ENCODE results near the gene NDUFB1.

The NDUFB1 gene

DNA sequence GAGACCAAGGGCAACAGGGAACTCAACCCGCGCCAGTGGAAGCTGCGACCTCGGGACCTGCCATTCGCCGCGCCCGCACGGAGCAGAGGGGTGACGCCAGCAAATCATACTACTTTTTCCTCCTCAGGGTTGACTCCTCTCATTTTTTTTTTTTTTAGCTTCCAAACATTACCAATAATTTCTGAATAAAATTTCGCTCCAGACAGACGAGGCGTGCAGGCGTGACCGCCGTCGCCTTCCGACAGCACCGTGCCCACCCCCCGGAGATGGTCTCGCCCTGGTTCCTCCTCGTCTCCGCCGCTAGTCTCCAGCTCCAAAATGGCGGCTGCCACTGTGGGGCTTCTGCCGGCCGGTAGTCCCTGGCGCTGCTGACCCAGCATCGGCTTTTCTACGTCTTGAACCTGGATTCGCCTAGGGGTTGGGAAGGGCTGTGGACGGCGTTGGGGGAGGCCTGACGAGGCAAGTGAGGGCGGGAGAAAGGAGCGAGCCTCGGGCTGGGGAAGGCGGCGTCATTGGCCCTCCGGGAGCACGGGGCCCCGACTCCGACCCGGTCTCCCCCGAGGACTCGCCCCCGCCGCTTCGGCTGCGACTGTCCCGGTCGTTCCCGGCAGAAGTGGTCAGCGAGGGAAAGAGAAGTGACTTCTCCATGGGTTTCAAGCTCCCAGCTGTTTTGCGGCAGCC lies at the start of gene NDUFB1, which contains the start of gene CPSF2:
Gene NDUFB1, minus strand, starts transcription at position 37 of the 681 bp plus-strand sequence. CDS start 4,069 bp downstream, outside the sequence.
Gene CPSF2, plus strand, starts transcription at position 300 of the 681 bp plus-strand sequence. CDS start 9,016 bp downstream, outside the sequence.
- FAIRE-seq: no peak

DNA sequence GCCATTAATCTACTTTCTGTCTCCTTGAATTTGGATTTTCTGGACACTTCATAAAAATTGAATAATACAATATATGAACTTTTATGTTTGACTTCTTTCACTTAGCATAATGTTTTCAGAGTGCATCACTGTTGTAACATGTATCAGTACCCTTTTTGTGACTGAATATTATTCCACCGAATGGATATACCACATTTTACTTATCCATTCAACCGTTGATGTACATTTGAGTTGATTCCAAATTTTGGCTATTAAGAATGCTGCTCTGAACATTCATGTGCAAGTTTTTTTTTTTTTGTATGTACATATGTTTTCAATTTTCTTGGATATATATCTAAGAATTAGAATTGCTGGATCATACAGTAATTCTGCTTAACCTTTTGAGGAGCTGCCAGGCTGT lies 43.5 kb upstream of the NDUFB1 start:
- FAIRE-seq: no peak

DNA sequence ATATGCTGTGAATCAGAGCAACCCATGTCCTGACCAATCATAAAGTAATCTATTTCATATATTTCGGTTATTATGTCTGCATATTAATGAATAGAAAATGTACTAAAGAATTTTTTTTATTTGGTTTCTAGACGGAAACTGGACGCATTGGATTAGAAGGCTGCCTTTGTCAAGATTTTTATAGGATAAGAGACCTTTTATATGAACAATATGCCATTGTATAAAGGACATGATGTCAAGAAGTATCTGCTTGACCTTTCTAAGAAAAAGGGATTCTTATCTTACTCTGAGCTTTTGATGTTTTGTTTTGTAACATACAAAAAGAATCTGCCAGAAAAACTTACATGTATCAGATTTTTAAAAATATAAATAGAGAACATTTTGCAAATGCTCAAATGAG lies 40.0 kb upstream of the NDUFB1 start:
- no peak for FAIRE-seq

DNA sequence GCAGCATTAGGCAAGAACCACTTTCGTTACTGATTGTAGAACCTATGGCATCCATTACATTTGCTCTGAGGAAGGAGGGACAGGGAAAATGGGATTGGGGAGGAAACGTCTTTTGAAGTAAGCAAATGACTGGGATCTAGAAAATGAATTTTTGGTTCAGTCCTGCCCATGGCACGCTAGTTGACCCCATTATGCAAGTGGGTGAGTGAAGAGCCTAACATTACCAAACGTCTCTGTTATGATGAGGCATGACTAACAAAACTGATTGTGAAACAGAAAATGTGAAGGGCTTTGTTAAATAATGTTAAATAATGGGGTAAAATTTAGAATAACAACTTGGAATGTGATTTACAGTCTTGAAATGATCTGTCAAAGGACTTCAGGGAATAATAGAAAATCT lies 39.1 kb upstream of the NDUFB1 start:
- FAIRE-seq: no peak

DNA sequence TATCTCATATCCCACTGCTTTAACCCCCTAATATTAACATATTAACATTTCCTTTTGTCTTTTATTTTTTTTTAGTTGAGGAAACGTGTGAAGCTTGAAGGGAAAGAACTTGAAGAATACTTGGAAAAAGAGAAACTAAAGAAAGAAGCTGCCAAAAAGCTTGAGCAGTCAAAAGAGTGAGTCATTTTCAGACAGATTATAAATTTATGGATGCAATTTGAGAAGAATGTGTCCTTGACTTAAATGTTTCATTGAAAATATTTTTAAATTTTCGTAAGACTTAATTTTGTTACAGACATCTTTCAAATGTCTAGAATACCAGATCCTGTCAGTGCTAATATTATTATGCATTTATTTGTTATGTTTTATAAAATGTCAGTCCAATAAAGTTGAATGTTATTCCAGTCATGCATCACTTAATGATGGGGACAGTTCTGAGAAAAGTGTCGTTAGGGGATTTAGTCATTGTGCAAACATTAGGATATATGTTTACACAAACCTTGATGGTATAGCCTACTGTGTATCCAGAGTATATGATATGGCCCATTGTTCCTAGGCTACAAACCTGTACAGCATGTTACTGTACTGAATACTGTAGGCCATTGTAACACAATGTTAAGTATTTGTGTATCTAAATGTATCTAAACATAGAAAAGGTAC lies 32.9 kb upstream of the NDUFB1 start:
- FAIRE-seq: peak; percentile 53

DNA sequence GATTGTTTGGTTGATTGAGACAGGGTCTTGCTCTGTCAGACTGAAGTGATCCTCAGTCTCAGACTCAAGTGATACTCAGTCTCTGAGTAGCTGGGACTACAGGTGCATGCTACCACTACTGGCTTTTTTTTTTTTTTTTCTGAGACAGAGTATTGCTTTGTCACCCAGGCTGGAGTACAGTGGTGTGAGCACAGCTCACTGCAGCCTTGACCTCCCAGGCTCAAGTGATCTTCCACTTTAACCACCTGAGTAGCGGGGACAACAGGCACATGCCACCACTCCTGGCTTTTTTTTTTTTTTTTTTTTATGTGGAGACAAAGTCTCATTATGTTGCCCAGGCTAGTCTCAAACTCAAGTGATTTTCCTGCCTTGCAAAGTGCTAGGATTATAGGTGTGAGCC lies 32.1 kb upstream of the NDUFB1 start:
- FAIRE-seq: no peak

DNA sequence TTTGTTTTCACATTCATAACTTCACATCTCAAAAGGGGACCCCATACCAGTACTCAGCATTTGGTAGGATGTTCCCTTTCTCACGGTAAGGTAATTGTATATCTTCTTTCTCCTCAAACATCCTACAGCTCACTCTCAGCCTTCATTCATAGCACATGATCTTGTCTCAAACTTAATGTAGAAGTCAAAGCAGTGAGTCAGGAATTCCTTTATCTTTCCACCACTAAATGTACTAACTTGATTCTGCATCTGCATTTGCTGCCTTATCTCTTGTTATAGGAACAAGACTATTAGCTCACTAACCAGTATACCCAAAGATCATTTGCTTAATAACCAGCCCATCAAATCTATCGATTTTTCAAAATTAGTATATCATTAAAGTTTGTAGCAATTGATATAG lies 23.2 kb upstream of the NDUFB1 start:
- no peak for FAIRE-seq

DNA sequence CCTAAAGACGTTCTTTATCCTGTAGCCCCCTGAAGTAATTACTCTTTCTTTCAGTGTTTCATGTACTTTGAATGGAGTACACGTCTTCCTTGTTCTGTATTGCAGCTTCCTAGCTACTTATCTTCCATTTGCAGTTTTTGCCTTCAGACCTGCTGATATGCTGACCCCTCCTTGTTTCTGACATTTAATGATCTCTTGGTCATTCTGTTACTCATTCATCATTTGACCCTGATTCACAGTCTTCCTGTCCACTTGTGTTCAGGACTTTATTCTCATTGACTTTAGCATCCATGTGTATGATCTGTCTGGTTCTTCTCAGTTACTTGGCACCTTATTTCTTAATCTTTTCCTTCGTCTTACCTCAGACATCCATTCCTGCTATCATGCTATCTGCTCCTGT lies 22.5 kb upstream of the NDUFB1 start:
- no peak for FAIRE-seq

DNA sequence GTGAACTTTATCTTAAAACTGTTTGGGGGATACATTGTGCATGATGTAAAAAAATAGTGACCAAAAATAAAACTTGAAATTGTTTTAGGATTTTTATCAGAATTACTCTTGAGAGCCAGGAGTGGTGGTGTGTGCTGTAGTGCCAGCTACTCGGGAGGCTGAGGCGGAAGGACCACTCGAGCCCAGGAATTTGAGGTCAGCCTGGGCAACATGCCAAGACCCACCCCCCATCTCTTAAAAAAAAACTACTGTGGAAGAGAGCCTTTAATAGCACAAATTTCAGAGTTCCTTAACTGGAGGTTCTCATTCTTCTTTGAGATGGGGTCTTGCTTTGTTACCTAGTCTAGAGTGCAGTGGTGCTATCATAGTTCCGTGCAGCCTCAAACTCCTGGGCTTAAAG lies 21.8 kb upstream of the NDUFB1 start:
- FAIRE-seq: no peak

DNA sequence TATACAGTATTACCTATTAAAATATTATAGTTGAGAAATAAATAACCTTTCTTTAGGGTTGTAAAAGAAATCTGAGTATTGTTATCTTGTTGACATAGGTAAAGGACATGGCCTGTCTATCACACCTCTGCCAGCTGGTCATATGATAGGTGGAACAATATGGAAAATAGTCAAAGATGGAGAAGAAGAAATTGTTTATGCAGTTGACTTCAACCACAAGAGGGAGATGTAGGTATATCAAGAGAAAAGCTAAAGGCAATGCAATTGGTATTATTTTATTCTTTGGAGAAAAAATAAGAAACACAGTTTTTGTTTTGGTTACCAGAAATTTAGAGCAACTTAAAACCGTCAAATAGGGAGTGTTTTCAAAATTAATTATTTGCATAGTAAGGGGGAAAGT lies 13.8 kb upstream of the NDUFB1 start:
- FAIRE-seq: peak; percentile 73

DNA sequence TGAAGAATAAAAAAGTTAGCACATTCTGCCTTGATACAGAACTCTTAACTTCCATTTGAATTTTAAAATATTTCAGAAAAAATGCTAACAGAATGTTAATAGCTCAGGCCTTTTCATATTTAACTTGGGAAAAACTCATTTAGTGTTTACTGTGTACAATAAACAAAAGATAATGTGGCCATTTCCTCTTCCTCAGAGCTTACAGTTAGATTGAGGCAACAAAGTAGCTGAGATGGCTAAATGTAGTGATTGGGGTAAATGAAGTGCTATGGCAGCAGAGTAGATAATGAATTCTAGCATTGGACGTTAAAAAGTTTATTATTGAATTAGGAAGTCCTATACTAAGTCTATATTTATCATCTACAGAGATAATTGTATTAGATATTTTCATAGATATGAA lies 12.9 kb upstream of the NDUFB1 start:
- no peak for FAIRE-seq

DNA sequence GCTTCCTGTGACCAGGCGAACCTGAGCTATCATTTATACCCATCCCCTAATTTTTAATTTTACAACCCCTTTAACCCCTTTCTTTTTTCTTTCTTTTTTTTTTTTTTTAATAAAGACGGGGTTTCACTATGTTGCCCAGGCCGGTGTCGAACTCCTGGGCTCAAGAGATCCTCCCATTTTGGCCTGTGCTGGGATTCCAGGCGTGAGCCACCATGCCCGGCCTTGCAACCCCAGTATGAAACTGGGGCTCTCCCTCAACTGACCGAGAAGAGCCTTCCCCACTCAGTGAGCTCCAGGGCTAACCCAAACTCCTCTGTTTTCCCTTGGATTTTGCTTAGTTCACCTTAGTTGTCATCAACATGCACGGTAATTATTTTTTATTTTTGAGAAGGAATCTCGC lies 1.3 kb upstream of the NDUFB1 start:
- FAIRE-seq: no peak

DNA sequence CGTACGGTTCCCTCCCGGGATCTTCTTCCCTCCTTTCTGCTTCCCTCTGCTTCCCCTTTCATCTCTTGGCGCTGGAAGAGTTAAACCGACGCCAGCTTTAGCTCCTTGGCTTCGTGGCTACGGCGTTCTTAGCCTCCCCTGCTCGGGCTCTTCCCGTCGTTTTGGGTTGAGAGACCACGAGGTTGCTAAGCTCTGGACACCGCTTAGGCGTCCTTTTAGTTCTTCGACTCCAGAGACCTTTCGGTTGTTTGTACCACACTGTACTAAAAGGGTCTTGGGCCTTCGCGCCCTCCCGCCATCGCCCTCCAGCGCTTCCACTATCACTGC lies 808 bp upstream of the NDUFB1 start:
- FAIRE-seq: no peak

DNA sequence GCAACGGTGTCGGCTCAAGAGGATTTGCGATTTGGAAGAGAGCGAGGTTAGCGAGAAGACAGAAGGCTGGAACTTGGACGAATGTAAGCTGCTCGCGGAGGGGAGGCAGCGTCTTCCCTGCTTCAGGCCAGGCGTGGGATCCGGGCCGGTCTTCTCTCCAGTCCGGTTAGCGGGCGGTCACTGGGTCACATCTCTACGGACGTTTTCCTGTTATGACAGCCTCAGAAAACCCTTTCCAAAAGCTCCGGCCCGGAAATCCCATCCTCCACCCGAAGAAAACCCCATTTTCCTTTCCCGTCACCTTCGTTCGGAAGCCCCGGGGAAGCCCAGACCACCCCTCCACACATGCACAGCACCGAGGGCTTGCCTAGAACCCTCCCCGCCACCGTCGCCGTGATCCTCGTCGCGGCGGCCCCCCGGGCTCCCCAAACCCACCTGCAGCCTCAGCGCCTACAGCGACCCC lies 268 bp downstream of the NDUFB1 start:
- FAIRE-seq: no peak

DNA sequence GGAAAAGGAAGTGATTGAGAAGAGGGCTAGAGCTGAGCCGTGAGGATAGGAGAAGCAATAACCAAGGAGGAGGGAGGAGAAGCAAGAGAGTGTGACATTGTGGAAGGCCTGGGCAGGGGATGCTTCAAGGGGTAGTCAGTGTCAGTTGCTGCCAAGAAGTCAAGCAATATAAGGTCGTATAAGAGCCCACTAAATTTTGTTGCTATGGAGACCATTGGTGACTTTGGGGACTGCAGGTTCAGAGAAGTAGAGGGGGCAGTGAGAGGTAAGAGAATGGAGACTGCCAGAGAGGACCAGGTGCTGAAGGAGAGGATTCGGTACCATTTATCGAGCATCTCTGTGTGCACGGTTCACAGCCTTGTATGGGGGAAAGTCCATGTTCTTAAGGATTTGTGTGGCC lies 12.0 kb downstream of the NDUFB1 start:
- no peak for FAIRE-seq

DNA sequence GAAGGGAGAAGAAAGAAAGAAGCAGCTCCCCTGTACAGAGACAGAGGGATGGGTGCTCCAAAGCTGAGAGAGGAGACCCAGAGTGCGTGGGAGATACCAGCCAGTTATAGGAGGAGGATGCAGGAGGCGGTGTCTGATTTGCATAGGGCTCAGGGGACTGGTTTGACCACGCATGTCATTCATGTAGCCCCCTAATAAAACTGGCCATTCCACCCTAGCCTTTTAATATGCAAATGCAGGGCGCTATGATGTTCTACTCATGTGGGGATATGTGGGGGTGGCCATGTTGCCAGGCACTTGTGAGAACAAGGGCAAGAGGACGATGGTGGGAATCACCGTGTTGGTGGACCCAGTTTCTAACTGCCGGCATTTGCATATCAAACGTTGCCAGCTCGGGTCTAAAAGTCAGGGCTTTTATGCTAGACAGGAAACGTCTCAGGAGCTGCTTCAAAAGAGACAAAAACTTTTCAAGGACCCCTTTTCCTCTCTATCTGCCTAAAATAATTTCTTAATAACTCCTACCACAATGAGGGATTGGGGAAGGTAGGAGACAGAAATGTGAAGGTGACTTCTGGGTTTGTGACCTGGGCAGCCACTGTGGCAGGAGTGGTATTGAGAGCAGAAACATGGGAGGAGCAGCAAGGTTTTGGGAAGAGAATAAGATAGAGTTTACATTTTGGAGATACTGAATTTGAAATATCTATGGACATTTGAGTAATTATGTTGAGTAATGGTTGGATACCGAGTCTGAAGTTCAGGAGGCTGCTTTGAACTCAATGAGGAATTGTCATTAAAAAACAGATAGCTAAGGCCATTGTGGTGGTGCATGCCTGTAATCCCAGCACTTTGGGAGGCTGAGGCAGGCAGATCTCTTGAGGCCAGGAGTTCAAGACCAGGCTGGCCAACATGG lies 12.9 kb downstream of the NDUFB1 start:
- no peak for FAIRE-seq

DNA sequence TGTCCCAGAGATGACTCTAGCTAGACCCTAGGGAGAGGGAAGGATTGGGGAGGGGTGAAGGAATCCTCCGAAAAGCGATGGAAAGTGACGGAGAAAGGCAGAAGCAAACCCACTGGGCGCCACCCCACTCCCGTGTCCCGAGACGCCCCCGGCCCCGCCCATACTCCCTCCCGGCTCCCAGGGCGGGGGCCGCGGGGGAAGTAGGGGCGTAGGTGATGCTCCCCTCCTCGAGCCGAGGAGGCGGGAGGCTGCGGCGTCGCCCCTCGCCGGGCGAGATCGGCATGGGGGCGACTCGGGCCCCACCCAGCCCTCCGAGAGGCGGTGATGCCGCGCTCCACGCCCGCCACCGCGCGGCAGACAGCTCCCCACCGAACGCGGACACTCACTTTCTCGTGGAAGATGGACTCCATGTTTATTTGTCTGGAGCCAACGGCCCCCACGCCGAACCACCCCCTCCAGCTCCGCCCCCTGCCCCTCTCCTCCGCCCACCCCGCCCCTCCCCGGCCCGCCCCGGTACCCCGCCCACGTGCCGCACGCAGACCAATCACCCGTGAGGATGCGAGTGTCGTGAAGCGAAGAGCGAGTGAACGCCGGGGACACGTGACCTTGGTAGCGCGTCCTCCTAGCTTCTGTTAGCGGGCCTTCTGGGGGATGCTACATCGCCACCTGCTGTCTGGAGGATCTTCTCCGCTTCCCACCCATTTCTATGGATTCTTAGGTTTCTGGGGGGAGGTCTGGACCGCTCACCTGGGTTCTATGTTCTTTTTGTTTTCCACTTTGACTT lies 15.2 kb downstream of the NDUFB1 start, which contains the start of gene ATXN3:
Gene ATXN3, minus strand, starts transcription at position 440 of the 784 bp plus-strand sequence. Its CDS starts 30 bp downstream, at position 410.
- peak; percentile 81 for FAIRE-seq

DNA sequence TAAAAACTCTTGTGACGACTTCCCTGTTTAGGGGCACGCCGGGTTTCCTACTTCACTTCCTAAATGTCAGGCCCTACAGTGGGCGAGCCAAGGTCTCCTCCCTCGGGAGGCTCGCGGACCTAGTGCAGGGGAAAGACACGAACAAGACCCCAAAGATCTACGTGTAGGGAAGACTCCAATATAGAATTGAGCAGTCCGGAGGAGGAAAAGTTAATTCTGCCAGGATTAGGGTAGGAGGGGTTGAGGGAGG lies 15.7 kb downstream of the NDUFB1 start:
- no peak for FAIRE-seq

DNA sequence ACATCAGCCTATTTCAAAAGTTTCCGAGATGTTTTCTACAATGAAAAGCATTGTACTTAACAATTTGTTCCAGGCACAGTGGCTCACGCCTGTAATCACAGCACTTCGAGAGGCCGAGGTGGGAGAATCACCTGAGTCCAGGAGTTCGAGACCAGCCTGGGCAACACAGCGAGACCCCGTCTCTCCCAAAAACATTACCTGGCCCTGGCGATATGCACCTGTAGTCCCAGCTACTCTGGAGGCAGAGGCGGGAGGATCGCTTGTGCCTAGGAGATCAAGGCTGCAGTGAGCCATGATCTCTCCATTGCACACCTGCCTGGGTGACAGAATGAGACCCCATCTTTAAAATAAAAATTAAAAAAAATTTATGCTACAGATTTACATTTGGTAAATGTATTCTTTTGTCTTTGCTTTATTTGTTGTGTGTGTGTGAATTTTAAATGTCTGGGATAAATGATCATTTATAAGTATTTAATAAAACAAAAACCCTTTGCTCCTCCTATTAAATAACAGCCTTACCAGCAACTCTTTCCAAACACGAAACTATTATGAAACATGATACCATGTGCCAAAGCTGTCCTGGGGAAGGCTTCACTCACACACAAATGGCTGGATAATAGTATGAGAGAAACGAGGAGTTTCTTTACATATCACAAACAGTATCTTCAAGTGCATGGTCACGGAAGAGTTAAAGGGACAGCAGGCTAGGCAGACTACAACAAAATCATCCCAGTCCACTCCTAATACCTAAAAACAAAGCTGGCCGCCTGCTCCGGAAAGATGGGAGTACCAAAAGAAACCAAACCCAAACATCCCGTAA lies 16.2 kb downstream of the NDUFB1 start:
- FAIRE-seq: no peak

DNA sequence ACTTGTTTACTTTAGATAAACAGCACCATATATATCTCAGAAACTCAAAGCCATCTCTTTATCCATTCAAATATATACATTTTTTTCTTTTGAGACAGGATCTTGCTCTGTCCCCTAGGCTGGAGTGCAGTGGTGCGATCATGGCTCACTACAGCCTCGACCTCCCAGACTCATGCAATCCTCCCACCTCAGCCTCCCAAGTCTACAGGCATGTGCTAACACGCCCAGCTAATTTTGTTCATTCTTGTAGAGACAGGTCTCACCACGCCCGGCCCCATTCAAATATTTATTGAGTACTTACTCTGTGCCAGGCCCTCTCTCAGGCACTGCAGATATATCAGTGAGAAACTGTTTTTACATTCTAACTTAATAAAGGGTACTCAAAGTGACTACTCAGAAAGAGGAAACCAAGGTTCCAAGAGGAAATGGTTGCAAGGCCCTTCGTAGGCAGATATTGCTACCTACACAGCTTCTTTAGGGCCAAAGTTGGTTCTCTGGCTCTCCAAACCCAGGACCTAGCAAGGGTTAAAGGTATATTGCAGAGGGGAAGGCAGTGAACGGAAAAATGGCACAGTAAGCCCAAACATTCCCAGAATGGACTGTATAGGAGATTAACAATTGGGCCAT lies 18.0 kb downstream of the NDUFB1 start:
- no peak for FAIRE-seq

DNA sequence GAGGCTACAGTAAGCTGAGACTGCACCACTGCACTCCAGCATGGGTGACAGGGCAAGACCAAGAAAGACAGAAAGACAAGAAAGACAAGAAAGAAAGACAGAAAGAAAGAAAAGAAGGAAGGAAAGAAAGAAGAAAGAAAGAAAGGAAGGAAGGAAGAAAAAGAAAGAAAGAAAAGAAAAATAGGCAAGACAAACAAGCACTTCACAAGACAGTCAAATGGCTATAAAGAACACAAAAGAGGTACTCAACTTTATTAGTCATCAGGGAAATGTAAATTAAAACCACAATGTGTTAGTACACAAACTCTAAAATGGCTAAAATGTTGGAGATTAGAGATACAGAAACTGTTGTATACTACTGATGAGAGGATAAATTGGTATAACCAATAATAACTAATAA lies 21.7 kb downstream of the NDUFB1 start:
- FAIRE-seq: no peak

DNA sequence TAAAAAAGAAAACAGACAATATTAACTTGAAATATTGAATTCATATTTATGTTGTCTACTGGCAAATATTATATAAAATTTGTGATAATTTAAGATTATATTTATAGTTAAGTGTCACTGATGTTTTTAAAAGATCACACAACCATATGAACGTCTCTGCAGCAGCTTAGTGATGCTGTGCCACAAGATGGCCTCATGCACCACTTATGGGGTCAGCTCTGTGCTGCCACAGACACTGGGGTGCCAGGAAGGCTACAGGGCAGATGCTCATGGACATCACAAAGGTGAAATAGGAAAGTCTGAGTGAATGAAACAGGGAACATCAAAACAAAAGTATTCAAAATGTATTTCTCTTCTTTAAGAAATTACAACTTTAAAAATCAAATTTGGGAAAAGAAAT lies 28.2 kb downstream of the NDUFB1 start:
- peak; percentile 75 for FAIRE-seq

Measured in G401.6 (cell line).